HepG2 (cell line): Measurements from ENCODE around the gene DPH1. TPM values are rescaled to one million over a fixed set of nuclear protein-coding genes. Genes with fewer than 3 reads are reported as not detected.
A peak's percentile ranks its signal among the peaks of the same experiment; 100 is the strongest.

Experiments used
- BCL6 ChIP-seq: IDR thresholded peaks from 2 replicates; pipeline ENCODE4 v1.6.1; 2016; ENCODE audit warnings: missing genetic modification reagents, missing compliant biosample characterization
- FOXK2 ChIP-seq: fragments of 450-650 bp; IDR thresholded peaks from 2 replicates; pipeline ENCODE4 v1.6.1; 2016
- GTF2F1 ChIP-seq: fragments of 150-350 bp; IDR thresholded peaks from 2 replicates; pipeline ENCODE4 v1.6.1; 2014; ENCODE audit warnings: low read length
- HNRNPK ChIP-seq: fragments of 200-400 bp; formaldehyde crosslinking; IDR thresholded peaks from 2 replicates; pipeline ENCODE4 v1.6.1; 2018; ENCODE audit warnings: low read length, low read depth, moderate library complexity, mild to moderate bottlenecking; ENCODE audit not compliant: poor library complexity, severe bottlenecking
- MYNN ChIP-seq: sonication (generic); formaldehyde crosslinking; IDR thresholded peaks from 2 replicates; pipeline ENCODE4 v1.4.0; 2020; ENCODE audit warnings: mild to moderate bottlenecking, low read depth, missing genetic modification reagents
- NCOA2 ChIP-seq: sonication (generic); formaldehyde crosslinking; IDR thresholded peaks from 2 replicates; pipeline ENCODE4 v1.8.0; 2022; ENCODE audit warnings: inconsistent platforms
- NR2F6 ChIP-seq, 2 experiments: IDR thresholded peaks; 2 replicates each; pipeline ENCODE4 v1.6.1; 2016; ENCODE audit warnings: antibody characterized with exemption in 1 of 2, mild to moderate bottlenecking in 1 of 2
- PAF1 ChIP-seq: IDR thresholded peaks from 2 replicates; pipeline ENCODE4 v1.6.1; 2016; ENCODE audit warnings: missing genetic modification reagents, missing compliant biosample characterization
- SP4 ChIP-seq: sonication (generic); formaldehyde crosslinking; IDR thresholded peaks from 2 replicates; pipeline ENCODE4 v1.8.1; 2023; ENCODE audit warnings: mild to moderate bottlenecking, missing genetic modification reagents
- TBX2 ChIP-seq: sonication (generic); formaldehyde crosslinking; IDR thresholded peaks from 2 replicates; pipeline ENCODE4 v1.5.0; 2020; ENCODE audit warnings: missing genetic modification reagents, mild to moderate bottlenecking, borderline replicate concordance
- TSC22D2 ChIP-seq: sonication (generic); formaldehyde crosslinking; IDR thresholded peaks from 2 replicates; pipeline ENCODE4 v1.5.1; 2020; ENCODE audit warnings: missing genetic modification reagents, mild to moderate bottlenecking, borderline replicate concordance
- ZHX1 ChIP-seq: sonication (generic); formaldehyde crosslinking; IDR thresholded peaks from 2 replicates; pipeline ENCODE4 v1.8.1; 2022; ENCODE audit warnings: low read depth, mild to moderate bottlenecking, missing genetic modification reagents
- ZNF17 ChIP-seq: sonication (generic); formaldehyde crosslinking; IDR thresholded peaks from 2 replicates; pipeline ENCODE4 v1.5.0; 2020; ENCODE audit warnings: mild to moderate bottlenecking, missing genetic modification reagents
- ZNF510 ChIP-seq: sonication (generic); formaldehyde crosslinking; IDR thresholded peaks from 2 replicates; pipeline ENCODE4 v1.4.0; 2020; ENCODE audit warnings: low read depth, mild to moderate bottlenecking, missing genetic modification reagents
- ZNF644 ChIP-seq: IDR thresholded peaks from 2 replicates; pipeline ENCODE4 v1.6.1; 2016; ENCODE audit warnings: low read depth
- ZNF687 ChIP-seq: sonication (generic); formaldehyde crosslinking; IDR thresholded peaks from 2 replicates; pipeline ENCODE4 v1.5.1; 2020; ENCODE audit warnings: mild to moderate bottlenecking, missing genetic modification reagents, moderate library complexity
- ZNF7 ChIP-seq: IDR thresholded peaks from 2 replicates; pipeline ENCODE4 v1.6.1; 2016; ENCODE audit warnings: missing biosample characterization, missing genetic modification reagents
- polyA plus RNA-seq, 8 experiments: library from polyadenylated mRNA; depleted of rRNA in 3 of 8; stranded (reverse) in 7 of 8; unstranded in 1 of 8; fragments of >200 nt; fragmentation: Illumina TruSeq in 4 of 8; extraction: Trizol in 4 of 8; gene quantifications; 2 replicates each; pipeline versions ENCODE4 v1.2.1 to v1.2.3, GENCODE V29; 2011 to 2016; ENCODE audit warnings: low read depth in 4 of 8, missing spikeins in 1 of 8, mixed read lengths in 1 of 8; ENCODE audit not compliant: insufficient read depth in 1 of 8
- total RNA-seq, 5 experiments: library from RNA; depleted of rRNA; stranded (reverse); fragments of >200 nt; fragmentation: Illumina TruSeq; extraction: Trizol; gene quantifications; 2 replicates each; pipeline ENCODE4 v1.2.3, GENCODE V29; 2016; ENCODE audit warnings: low read depth in 1 of 5
- TF ChIP-seq, protein P1 (sequence below): sonication (generic); formaldehyde crosslinking; IDR thresholded peaks from 2 replicates; pipeline ENCODE4 v1.4.0; 2020; ENCODE audit warnings: missing genetic modification reagents

The DPH1 gene
- total and polyA plus RNA-seq, 2 of the 13 experiments (the other 11 are each of a cell fraction or from before 2014, with no cell fraction given), result 25.3 to 42.8 TPM

GRCh38 chr17:1997927-1998742 is 31.8 kb upstream of the DPH1 start (continued):
- TF ChIP-seq ZHX1 (CRISPR knock-in tag) (no peak), GTF2F1 (no peak), ZNF644 (CRISPR knock-in tag) (no peak), ZNF687 (CRISPR knock-in tag) (peak; percentile 62), TSC22D2 (no peak), NR2F6 (IDR thresholded peaks at IDR 0.05) (no peak), NR2F6 (CRISPR knock-in tag; IDR thresholded peaks at IDR 0.05) (peak; percentile 19), ZNF17 (CRISPR knock-in tag) (no peak), TBX2 (no peak), BCL6 (CRISPR knock-in tag) (peak; percentile 80), SP4 (CRISPR knock-in tag) (no peak), NCOA2 (CRISPR knock-in tag) (peak; percentile 35; the same call in 1 of the 2 replicates), ZNF7 (CRISPR knock-in tag) (no peak), PAF1 (CRISPR knock-in tag) (no peak), MYNN (CRISPR knock-in tag) (no peak), ZNF510 (CRISPR knock-in tag) (no peak), FOXK2 (no peak), HNRNPK (peak; percentile 55)
- TF ChIP-seq, protein P1, sequence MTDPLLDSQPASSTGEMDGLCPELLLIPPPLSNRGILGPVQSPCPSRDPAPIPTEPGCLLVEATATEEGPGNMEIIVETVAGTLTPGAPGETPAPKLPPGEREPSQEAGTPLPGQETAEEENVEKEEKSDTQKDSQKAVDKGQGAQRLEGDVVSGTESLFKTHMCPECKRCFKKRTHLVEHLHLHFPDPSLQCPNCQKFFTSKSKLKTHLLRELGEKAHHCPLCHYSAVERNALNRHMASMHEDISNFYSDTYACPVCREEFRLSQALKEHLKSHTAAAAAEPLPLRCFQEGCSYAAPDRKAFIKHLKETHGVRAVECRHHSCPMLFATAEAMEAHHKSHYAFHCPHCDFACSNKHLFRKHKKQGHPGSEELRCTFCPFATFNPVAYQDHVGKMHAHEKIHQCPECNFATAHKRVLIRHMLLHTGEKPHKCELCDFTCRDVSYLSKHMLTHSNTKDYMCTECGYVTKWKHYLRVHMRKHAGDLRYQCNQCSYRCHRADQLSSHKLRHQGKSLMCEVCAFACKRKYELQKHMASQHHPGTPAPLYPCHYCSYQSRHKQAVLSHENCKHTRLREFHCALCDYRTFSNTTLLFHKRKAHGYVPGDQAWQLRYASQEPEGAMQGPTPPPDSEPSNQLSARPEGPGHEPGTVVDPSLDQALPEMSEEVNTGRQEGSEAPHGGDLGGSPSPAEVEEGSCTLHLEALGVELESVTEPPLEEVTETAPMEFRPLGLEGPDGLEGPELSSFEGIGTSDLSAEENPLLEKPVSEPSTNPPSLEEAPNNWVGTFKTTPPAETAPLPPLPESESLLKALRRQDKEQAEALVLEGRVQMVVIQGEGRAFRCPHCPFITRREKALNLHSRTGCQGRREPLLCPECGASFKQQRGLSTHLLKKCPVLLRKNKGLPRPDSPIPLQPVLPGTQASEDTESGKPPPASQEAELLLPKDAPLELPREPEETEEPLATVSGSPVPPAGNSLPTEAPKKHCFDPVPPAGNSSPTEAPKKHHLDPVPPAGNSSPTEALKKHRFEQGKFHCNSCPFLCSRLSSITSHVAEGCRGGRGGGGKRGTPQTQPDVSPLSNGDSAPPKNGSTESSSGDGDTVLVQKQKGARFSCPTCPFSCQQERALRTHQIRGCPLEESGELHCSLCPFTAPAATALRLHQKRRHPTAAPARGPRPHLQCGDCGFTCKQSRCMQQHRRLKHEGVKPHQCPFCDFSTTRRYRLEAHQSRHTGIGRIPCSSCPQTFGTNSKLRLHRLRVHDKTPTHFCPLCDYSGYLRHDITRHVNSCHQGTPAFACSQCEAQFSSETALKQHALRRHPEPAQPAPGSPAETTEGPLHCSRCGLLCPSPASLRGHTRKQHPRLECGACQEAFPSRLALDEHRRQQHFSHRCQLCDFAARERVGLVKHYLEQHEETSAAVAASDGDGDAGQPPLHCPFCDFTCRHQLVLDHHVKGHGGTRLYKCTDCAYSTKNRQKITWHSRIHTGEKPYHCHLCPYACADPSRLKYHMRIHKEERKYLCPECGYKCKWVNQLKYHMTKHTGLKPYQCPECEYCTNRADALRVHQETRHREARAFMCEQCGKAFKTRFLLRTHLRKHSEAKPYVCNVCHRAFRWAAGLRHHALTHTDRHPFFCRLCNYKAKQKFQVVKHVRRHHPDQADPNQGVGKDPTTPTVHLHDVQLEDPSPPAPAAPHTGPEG (CRISPR knock-in tag), result no peak
